ENCODE results near the gene MPV17L. TPM values are rescaled to one million over a fixed set of nuclear protein-coding genes. Genes with fewer than 3 reads are reported as not detected.

The MPV17L gene
- total RNA-seq, 1 experiment from 2014 or later: 6.4 TPM

DNA sequence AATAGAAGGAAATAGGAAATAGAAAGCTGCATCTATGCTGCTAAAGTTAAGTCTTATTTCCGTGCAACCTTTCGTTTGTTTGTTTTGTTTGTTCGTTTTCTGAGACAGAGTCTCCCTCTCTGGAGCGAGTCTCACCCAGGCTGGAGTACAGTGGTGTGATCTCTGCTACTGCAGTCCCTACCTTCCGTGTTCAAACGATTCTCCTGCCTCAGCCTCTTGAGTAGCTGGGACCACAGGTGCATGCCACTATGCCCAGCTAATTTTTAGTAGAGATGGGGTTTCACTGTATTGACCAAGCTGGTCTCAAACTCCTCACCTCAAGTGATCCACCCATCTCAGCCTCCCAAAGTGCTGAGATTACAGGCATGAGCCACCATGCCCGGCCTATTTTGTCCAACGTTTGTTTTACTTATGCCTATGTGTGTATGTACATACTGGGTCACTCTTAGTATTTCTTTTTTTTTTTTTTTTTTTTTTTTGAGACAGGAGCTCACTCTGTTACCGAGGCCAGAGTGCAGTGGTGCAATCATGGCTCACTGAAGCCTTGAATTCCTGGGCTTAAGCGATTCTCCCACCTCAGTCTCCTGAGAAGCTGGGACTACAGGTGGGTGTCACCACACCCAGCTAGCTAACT, 55.7 kb downstream of the MPV17L start:
- Mint-ChIP-seq H3K4me1 (peaks cover 0 to 5% of the 10 kb centered on the region in 2 experiments; a peak in 1 of 4 replicates), H3K9me3 (no peaks in the 10 kb centered on the region), H3K27me3 (ENCODE audit: low read depth) (no peaks in the 10 kb centered on the region), H3K4me3 (no peak overlapping the region), H3K27ac (no peak overlapping the region), H3K36me3 (ENCODE audit: insufficient read depth in 1 of 3, low read depth in 3 of 3) (no peaks in the 10 kb centered on the region; a peak in 2 of 7 replicates)
- H4K5ac ChIP-seq (ENCODE audit: insufficient read length, low read depth, low read length): no peak overlapping the region
- H4K91ac ChIP-seq (ENCODE audit: insufficient read length, low read depth, low read length): no peak overlapping the region
- no peak overlapping the region for H3K23ac ChIP-seq (ENCODE audit: insufficient read length, low read depth, low read length)
- no peak overlapping the region for H2BK120ac ChIP-seq (ENCODE audit: low read depth, low read length, poor library complexity, severe bottlenecking)
- no peaks in the 10 kb centered on the region for H3K23me2 ChIP-seq (ENCODE audit: insufficient read length, low read depth, low read length, poor library complexity, severe bottlenecking)
- no peaks in the 10 kb centered on the region for H3K79me1 ChIP-seq (ENCODE audit: insufficient read depth, low read depth, low read length, poor library complexity, severe bottlenecking)
- H3K4ac ChIP-seq (ENCODE audit: low read depth, low read length): no peak overlapping the region
- TF ChIP-seq, protein P1, sequence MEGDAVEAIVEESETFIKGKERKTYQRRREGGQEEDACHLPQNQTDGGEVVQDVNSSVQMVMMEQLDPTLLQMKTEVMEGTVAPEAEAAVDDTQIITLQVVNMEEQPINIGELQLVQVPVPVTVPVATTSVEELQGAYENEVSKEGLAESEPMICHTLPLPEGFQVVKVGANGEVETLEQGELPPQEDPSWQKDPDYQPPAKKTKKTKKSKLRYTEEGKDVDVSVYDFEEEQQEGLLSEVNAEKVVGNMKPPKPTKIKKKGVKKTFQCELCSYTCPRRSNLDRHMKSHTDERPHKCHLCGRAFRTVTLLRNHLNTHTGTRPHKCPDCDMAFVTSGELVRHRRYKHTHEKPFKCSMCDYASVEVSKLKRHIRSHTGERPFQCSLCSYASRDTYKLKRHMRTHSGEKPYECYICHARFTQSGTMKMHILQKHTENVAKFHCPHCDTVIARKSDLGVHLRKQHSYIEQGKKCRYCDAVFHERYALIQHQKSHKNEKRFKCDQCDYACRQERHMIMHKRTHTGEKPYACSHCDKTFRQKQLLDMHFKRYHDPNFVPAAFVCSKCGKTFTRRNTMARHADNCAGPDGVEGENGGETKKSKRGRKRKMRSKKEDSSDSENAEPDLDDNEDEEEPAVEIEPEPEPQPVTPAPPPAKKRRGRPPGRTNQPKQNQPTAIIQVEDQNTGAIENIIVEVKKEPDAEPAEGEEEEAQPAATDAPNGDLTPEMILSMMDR (conservative IDR thresholded peaks at IDR 0.05): no peak
- H2AFZ ChIP-seq (ENCODE audit: low read length): no peak overlapping the region
- H3K56ac ChIP-seq (ENCODE audit: insufficient read length, low read depth, low read length): no peak overlapping the region
- no peak overlapping the region for H3T11ph ChIP-seq (ENCODE audit: low read length)
- no peak for DNase-seq
- H2BK12ac ChIP-seq (ENCODE audit: insufficient read length, low read depth, low read length): no peak overlapping the region
- no peak overlapping the region for H3K4me2 ChIP-seq (ENCODE audit: insufficient read depth, insufficient read length, low read length)
- no peak overlapping the region for H2BK20ac ChIP-seq (ENCODE audit: low read depth, low read length, poor library complexity, severe bottlenecking)
- H2BK15ac ChIP-seq (ENCODE audit: low read depth, low read length): no peak overlapping the region
- H3K79me2 ChIP-seq (ENCODE audit: insufficient read depth, low read length): no peaks in the 10 kb centered on the region
- H3K9me3 ChIP-seq (ENCODE audit: control insufficient read depth, low read depth, low read length): no peaks in the 10 kb centered on the region
- no peaks in the 10 kb centered on the region for H3K27me3 ChIP-seq (ENCODE audit: insufficient read depth, low read length)
- no peak overlapping the region for H2BK5ac ChIP-seq (ENCODE audit: insufficient read length, low read length)
- H3K9ac ChIP-seq (ENCODE audit: extremely low read depth, insufficient read length, low read length): no peak overlapping the region
- H3K27ac ChIP-seq (ENCODE audit: insufficient read length, low read depth, low read length): no peak overlapping the region
- H3K18ac ChIP-seq (ENCODE audit: insufficient read length, low read depth, low read length): no peak overlapping the region
- no peaks in the 10 kb centered on the region for H3K4me1 ChIP-seq (ENCODE audit: insufficient read depth, low read length)
- WGBS (ENCODE audit: extremely low coverage, insufficient read length, low lambda C conversion rate): no CpG with 5 or more reads among the region's 10 CpGs
- no peak overlapping the region for H4K8ac ChIP-seq (replicated peaks; ENCODE audit: insufficient read length, low read depth, low read length)
- no peaks in the 10 kb centered on the region for H4K20me1 ChIP-seq (ENCODE audit: control insufficient read depth, insufficient read depth, insufficient read length)
- H2AK5ac ChIP-seq (ENCODE audit: insufficient read length, low read length): no peak overlapping the region
- H3K14ac ChIP-seq (ENCODE audit: insufficient read depth, low read length): no peak overlapping the region
